HG03432 (cell line): ENCODE measurements around the gene FCN3.
A peak's percentile ranks its signal among the peaks of the same experiment; 100 is the strongest.
"Not testable (repeated sequence)": the region's sequence is repeated elsewhere in the genome, so short reads cannot be mapped to it uniquely, and the experiment has no call there.

Experiments
- ATAC-seq: cut with Tn5 transposase; IDR thresholded peaks from one replicate; pipeline ENCODE4 v1.9.1; 2021; ENCODE audit warnings: mild to moderate bottlenecking, moderate library complexity; ENCODE audit not compliant: unreplicated experiment

Gene FCN3

GRCh38 chr1:27400082-27400962 lies 25.7 kb upstream of the FCN3 start:
- ATAC-seq: no peak

DNA sequence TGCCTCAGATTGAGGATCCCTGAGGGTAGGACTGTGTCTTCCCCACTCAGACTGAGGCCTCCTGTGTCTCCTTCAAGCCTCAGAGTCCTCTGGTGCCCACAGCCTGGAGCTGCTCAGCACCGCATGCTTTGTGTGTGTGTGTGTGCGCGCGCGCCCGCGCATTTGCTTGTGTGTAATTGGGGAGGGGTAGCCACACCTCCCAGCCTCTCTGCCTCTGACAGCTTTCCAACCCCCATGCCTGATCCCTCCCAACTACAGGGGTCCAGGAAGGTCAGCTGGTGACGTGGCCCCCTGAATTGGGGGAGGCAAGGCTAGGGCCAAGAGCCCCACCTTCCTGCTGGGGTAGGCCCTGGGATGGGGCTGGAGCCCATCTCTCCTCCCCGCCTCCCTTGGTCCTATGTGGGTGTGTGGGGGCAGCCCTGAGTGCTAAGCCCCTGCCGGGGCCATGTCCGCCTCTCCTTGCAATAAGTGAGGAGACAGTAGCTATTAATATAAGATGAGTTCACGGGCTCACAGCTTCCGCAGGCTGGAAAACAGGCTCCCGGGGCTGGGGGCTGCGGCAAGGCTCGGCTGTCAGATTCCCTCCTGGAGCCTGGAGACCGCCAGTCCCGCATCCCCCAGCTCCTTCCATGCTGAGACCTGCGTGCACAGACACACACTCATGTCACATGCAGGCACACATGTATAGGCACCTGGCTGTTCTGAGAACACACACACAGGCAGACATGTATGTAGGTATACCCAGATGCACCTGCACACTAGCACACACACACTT lies 24.8 kb upstream of the FCN3 start:
- no peak for ATAC-seq

DNA sequence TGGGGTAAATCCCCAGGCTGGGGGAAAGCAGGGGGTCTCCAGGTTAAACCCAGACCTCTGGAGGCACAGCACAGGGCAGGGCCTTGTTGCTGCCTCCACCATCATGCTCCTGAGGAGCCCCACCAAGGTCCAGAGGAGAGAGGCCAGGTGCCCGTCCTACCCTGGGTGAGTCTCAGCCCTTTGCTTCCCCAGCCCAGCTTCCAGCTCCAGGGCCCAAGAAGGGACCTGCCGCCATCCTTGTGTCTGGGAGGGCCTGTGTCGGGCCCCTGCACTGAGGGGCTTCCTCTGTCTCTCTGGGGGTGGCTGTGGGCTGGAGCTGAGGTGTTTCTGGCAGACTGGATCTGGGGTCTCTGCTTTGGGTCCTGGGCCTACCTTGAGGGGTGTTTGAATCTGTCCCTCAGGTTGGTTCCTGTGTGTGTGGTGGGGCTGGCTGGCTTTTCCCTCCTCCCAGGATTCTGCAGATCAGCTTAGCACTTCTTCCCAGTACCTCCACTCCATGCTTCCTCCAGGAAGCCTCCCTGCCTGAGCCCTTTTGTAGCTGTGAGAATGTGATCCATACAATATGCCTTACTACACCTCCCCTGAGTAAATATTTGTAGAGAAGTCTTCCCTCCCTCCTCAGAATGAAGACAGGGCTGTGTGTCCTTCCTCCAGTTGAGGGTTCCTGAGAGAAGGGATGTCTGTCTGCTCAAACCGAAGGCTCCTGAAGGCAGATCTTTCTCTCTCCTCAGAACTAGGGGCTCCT lies 24.0 kb upstream of the FCN3 start:
- no peak for ATAC-seq

- no peak for ATAC-seq
Measured at GRCh38 chr1:27397749-27398148, 23.1 kb upstream of the FCN3 start.

DNA sequence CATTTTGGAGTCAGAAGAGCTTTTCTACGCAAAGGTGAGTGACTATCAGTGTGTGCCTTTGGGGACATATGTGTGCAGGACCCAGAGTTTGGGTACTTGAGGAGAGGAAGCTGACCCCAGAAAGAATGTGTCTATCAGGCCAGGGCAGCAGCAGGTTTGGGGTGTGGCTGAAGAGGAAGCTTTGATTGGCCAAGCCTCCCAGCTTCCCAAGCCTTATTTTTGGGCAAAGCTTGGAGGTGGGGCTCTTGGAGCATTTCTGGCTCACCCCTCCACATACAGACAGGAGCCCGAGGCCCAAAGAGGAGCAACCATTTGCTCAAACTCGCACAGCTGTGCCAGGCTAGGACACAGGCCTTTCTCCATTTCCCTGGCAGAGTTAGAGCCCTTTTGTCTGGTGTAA lies 22.5 kb upstream of the FCN3 start:
- ATAC-seq: no peak

DNA sequence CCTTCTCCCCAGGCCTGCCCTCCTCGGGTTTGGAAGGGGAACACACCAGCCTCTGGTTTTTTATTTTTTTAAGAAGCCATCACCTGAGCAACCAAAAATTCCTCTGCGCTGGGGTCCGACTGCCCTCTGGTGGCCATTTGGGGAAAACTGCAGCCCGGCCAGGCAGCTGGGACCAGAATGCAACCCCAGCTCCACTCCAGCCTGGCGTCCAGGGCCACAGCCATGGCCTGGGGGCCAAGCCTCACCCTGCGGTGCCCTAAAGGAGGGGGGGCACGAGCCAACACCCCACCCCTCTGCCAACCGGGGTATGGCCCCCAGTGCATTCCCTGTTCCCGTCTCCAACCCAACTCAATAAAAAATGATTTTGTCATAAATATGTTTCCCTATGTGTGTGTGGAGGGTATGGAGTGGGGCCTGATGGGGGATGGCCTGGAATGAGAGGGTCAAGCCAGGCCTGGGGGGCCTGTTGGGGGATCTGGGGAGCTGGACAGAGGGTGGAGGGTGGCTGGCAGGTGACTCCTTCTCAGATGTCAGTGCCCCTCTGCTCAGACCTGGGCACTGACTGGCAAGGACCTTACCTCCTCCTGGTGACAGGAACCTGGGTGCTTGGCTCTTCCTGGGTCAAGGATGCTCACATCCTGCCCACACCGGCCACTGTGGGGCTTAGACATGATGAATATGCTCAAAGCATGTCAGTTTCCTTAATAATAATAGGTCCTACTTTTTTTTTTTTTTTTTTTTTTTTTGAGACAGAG lies 21.0 kb upstream of the FCN3 start:
- ATAC-seq: no peak

DNA sequence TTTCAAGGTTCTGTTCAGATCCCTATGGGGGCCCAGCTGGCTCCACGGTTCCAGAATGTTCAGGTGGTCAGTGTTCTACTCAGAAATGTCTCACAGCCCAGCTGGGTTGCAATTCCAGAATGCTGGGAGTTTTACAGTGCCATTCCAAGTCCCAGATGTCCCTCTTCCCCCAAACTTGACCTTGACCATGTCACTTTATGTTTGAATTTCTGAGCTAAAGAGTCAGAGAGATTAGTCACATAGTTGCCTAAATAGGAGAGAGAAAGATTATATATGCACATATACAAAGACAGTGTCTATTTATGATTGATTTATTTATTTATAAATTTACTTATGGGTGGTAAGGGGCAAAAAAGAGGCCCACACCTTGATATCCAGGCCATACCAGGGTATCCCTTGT lies 20.3 kb upstream of the FCN3 start:
- no peak for ATAC-seq

DNA sequence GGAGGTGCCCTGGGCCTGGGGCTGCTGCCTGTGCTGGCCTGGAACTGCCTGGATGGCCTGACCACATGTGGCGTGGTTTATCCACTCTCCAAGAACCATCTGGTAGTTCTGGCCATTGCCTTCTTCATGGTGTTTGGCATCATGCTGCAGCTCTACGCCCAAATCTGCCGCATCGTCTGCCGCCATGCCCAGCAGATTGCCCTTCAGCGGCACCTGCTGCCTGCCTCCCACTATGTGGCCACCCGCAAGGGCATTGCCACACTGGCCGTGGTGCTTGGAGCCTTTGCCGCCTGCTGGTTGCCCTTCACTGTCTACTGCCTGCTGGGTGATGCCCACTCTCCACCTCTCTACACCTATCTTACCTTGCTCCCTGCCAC lies 19.6 kb upstream of the FCN3 start:
- no peak for ATAC-seq

GRCh38 chr1:27393641-27394281 lies 19.1 kb upstream of the FCN3 start:
- no peak for ATAC-seq

- no peak for ATAC-seq
Measured at GRCh38 chr1:27392778-27393635, 18.4 kb upstream of the FCN3 start.

DNA sequence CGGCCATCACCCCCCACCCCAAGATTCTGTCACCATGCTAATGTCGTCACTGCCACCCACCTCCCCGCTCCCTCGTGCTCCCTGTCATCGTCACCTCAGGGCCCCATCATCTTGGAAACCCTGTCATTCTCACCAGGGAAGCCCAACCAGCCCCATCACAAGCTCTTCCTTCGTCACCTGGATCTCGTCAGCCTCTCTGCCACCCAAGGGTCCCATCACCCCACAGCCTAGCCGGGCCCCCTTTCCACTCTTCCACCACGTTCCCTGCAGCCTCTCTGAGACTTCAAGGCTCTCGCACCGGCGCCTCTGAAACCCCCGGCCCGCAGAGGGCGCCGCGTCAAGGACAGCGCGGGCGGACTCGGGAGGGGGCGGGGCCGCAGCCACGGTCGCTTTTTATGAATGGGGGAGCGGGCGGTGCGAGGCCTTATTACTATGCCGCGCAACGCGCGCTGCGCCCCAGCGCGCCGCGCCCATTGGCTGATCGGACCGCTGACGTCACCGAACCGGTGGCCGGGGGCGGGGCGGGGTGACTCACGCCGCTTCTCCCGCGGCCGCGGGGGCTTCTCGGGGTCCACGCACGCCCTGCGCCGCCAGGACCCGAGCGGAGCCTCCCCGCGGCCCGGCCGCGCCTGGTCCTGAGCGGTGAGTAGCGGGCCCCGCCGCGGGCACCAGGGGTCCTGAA lies 17.6 kb upstream of the FCN3 start, which contains the start of gene GPR3:
GPR3 (plus strand) TSS at position 527 of the 682 bp plus-strand sequence. CDS start 1,177 bp downstream, outside the sequence.
- ATAC-seq: peak; percentile 80

GRCh38 chr1:27391511-27392095 lies 17.0 kb upstream of the FCN3 start:
- ATAC-seq: no peak

DNA sequence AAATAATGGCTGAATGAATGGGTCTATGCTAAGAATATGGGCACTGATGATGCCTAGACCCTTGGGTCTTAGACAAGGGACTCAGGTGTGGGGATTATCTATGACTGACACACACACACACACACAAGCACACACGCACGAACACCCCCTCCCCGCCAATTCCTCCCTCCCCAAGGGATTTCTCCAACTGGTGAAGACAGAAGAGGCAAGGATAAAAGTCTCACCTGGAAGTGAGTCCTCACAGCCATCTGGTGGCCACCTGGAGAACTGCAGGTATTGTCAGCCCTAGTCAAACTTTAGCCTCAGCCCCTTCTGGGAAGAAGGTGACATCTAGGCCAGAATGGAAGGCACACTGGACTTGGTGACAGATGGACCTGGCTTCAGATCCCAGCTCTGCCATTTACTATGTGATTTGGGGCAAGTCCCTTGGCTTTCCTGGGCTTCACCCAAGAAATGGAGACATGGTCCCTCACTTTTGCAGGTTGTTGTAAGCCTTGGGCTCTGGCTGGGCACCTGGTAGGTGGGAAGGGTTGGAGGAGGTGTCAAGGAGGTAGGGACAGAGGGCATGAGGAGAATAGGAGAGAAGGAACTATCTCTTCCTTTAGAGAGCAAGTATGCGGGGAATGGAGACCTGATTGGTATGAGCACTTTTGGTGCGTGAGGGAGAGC lies 13.8 kb upstream of the FCN3 start:
- no peak for ATAC-seq

- ATAC-seq: not testable (repeated sequence)
Measured at GRCh38 chr1:27384797-27385196, 10.2 kb upstream of the FCN3 start.

GRCh38 chr1:27383661-27384060 lies 9.0 kb upstream of the FCN3 start:
- ATAC-seq: no peak

- no peak for ATAC-seq
Measured at GRCh38 chr1:27383039-27383605, 8.5 kb upstream of the FCN3 start, which contains the start of gene CD164L2. TSS of gene CD164L2 (minus strand) at chr1:27383333. CDS start at chr1:27383239, 94 bp downstream.
